ENCODE results near the gene FZD2. TPM values are rescaled to one million over a fixed set of nuclear protein-coding genes. Genes with fewer than 3 reads are reported as not detected.
"Not testable (repeated sequence)": the region's sequence is repeated elsewhere in the genome, so short reads cannot be mapped to it uniquely, and the experiment has no call there.

The FZD2 gene
- polyA plus RNA-seq, 12 donors = 10.2 to 19.2 (median 14.8) TPM; not detected in 1

DNA sequence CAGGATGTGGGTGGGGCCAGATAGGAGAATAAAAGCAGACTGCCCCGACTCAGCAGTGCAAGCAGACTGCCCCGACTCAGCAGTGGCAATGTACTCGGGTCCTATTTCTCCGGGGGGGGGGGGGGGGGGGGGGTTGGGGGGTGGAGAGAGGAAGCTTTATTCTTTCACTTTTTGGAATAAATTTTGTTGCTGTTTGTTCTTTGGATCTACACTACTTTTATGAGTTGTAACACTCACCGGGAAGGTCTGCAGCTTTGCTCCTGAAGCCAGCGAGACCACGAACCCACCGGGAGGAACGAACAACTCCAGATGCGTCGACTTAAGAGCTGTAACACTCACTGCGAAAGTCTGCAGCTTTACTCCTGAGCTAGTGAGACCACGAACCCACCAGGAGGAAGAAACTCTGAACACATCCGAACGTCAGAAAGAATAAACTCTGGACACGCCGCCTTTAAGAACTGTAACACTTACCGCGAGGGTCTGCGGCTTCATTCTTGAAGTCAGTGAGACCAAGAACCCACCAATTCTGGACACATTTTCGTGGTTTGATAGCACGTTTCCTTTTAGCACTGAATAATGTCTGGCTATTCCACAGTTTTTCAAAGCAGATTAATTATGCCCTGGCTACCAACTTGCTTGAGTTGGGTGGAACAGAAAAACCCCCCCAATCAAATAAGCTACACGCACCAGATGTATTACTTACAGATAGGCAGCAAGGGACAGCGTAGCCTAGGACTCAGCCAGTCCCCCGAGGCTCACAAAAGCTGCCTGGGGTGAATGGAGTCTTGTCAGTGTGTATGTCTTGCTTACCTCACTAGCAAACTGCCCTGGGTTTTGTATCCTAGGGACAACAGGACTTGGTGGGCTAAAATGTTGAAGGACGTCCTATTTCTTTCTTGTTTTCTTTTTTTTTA, 11.9 kb downstream of the FZD2 start:
- DNase-seq = no peak

- no peak for DNase-seq
Observed at GRCh38 chr17:44572801-44573200, 15.5 kb downstream of the FZD2 start.

GRCh38 chr17:44575403-44575802, 18.1 kb downstream of the FZD2 start:
- DNase-seq = no peak

DNA sequence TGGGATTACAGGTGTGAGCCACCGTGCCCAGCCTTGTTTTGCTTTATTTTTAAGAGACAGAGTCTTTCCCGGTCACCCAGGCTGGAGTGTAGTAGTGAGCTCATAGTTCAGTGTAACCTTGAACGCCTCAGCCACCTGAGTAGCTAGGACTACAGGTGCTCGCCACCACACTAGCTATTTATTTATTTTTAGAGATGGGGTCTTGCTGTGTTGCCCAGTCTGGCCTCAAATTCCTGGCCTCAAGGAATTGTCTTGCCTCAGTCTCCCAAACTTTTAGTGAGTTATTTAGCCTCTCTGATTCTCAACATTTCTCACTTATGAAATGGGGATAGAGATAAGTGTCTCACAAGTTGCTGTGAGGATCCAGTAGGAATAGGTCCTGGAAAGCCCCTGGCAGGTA, 21.7 kb downstream of the FZD2 start:
- no peak for DNase-seq

DNA sequence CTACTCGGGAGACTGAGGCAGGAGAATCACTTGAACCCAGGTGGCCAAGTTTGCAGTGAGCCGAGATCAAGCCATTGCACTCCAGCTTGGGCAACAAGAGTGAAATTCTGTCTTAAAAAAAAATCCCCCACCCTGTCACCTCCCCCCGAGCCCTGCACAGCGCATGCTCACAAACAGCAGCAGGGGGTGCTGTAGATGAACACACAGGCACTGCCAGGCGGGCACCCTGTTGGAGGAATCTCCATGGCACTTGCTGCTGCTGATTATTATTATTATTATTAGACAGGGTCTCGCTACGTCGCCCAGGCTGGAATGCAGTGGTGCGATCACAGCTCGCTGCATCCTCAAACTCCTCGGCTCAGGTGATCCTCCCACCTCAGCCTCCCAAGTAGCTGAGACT, 24.6 kb downstream of the FZD2 start:
- DNase-seq = no peak

DNA sequence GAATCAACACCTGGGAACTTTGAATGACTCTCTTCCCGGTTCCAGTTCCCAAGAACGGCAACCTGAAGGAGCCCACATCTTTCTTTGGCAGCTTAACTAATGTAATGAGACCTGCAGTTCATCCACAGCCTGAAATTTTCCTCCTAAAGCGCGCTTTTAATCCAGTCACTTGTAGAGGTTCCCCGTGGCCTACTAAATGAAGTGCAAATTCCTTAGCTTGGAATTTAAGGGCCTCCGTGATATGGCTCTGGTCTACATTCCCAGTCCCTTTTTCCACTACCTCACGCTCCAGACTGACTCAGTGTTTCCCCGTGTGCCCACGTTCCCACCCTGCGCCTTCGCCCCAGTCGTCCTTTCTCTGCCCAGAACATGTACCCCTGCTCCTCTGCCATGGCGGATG, 27.2 kb downstream of the FZD2 start:
- DNase-seq = no peak

GRCh38 chr17:44585315-44585714, 28.0 kb downstream of the FZD2 start:
- DNase-seq = no peak

DNA sequence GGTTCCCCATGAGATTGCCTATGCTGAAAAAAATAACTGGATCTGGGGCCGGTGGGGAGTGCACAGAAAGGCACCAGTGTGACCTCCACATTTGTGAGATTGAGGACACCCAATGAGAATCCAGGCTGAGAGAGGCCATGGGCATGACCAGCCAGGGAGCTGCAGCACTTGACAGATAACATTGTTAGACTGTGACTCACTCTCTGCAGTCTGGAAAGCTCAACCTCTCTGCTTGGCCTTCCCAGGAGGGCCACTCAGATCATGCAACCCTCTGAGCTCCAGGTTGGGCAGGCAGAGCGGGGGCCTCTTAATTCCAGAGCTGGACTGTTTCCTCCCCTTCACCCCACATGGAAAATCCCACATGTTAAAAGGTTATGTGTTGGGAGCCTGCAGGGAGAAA, 30.1 kb downstream of the FZD2 start:
- DNase-seq = no peak

DNA sequence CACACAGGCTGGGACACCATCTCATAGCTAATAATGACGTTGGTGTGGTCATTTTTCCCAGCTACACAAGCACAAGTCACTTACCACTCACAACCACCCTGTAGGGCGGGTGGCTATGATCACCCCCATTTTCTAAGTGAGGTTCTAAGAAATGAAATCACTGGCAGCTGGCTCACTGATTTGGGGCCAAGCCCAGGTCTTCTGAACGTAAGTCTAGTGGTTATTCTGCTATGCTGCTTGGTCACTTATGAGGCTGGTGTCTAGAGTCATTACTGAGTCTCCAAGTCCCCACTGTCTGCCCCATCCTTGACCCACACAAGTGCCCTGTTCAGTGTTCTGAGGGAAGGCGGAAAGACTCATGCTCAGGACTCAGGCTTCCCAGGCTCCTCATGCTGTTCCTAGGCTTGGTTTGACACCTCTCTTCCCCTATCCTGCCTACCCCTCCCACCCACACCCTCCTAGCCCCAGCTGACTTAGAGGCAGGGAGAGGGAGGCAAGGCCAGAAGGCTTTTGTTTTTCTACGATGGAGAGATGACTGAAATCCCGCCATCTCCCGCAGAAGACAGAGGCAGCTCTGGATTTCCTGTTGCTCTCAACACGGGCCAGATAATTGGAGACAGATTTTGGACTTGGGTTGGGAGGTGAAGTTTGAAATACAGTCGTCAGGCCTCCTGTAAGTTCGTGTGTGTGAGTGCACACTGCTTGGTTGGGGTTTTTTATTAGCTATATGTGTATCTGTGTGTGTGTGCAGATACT, 32.2 kb downstream of the FZD2 start:
- no peak for DNase-seq

GRCh38 chr17:44590072-44590462, 32.8 kb downstream of the FZD2 start:
- DNase-seq = not testable (repeated sequence)

GRCh38 chr17:44590762-44591161, 33.5 kb downstream of the FZD2 start:
- DNase-seq = not testable (repeated sequence)

GRCh38 chr17:44591206-44591605, 33.9 kb downstream of the FZD2 start:
- DNase-seq = no peak

DNA sequence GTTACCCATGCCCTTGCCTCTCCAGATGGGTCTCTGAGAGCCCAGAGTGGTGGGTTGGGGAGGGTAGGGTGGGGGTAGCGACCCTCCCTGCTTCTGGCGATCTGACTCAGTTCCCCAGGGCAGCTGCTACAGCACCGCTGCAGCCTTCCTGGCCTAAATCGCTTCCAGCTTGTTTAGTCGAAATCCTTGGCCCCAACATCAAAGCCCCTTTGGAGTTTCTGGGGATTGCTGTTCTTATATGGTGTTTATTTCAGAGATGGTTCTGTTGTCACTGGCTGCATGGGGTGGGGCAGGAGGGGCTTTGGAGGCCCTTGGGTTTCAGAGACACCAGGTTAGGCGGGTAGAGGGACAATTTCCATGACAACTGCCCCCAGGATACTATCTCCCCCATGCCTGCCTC, 35.9 kb downstream of the FZD2 start:
- DNase-seq = no peak

DNA sequence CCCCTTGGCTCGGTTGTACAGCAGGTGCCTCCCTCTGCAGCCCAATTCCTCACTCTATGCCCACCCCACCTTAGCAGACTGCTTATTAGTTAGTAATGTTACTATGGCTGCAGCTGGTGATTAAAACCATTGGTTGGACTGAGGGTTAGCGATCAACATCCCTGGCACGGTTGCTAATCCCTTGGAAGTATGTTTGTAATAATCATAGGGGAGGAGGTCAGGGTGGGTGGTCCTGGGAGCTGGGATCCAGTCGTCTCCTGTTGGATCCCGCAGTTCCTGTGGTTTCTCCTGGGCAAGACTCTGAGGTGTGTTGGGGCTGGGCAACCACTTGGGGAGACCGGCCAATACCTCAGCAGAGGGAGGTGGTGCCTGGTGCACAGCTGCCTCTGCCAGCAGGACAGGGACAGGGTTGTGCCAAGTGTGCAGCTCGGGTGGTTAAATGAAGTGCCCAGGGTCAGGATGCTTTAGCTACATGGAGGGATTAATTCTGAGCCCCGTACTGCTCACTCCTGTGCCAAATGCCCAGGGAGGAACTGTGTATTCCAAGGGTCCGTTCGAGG, 38.0 kb downstream of the FZD2 start:
- no peak for DNase-seq

- no peak for DNase-seq
Observed at GRCh38 chr17:44598329-44598728, 41.0 kb downstream of the FZD2 start.

GRCh38 chr17:44598932-44599297, 41.6 kb downstream of the FZD2 start:
- no peak for DNase-seq

- no peak for DNase-seq
Observed at GRCh38 chr17:44599298-44600175, 42.3 kb downstream of the FZD2 start.

GRCh38 chr17:44601539-44601938, 44.3 kb downstream of the FZD2 start:
- DNase-seq = no peak

GRCh38 chr17:44601973-44602372, 44.7 kb downstream of the FZD2 start:
- DNase-seq = no peak

DNA sequence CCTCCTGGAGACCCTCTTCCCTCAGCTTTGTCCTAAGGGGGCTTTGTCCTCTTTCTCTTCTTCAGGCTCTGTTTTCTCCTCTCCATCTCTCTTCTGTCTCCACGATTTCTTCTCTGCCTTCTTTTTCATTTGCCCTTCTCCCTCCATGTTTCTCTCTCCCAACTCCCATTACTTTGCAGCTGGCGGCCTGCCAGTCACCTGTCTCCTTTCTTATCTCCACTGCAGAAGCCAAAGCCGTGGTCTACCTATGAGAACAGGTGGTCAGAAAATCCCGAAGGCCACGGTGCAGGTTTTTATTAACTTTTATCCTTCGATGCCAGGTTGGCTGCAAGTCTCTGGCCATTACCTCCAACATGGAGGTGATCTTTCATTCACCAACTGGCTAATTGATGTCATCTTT, 45.1 kb downstream of the FZD2 start:
- no peak for DNase-seq

DNA sequence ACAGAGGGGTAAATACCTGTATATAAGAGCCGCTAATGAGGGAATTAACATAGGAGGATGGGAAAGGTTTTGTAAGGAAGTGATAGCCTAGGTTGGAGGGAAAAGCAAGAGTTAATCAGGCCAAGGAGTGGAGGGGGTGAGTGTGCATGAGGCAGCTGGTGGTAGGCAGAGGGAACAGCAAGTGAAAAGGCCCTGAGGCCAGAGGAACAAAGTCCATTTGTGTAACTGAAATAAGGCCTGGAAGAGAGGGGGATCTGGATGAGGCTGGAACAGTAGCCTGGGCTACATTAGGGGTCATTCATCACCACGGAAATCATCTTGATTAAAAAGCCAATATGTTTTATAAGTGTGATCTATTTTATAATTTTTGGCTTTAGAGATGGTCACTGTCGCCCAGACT, 45.7 kb downstream of the FZD2 start:
- DNase-seq = no peak
